Panc1 (cell line): ENCODE data around the gene LDLRAD4. TPM values are rescaled to one million over a fixed set of nuclear protein-coding genes. Genes with fewer than 3 reads are reported as not detected.

ENCODE experiments used
- ATAC-seq: fragments of 200-7000 bp; cut with Tn5 transposase; 2 replicates; pipeline ENCODE4 v1.9.1; 2020; ENCODE audit warnings: mild to moderate bottlenecking, moderate library complexity
- BruUV-seq: library from RNA; stranded (reverse); fragments of 400-500 nt; replicated peaks from 2 replicates; lab custom pipeline; 2021; lab: Mats Ljungman, UMichigan
- CTCF ChIA-PET: fragments of 300-600 bp; sonication (Branson Sonifier 250); formaldehyde crosslinking; loops from one replicate; lab custom pipeline; 2022; ENCODE audit warnings: antibody characterized with exemption; lab: Charles Lee
- POLR2A ChIA-PET: fragments of 300-600 bp; sonication (Branson Sonifier 250); formaldehyde crosslinking; loops from one replicate; lab custom pipeline; 2022; ENCODE audit warnings: antibody characterized with exemption; lab: Charles Lee
- DNase-seq: peaks from one replicate; pipeline ENCODE4 v3.0.0-alpha.2; 2010; ENCODE audit warnings: low read depth, low spot score
- H3K27ac ChIP-seq: 2 replicates; pipeline ENCODE4 v1.5.1; 2011; ENCODE audit warnings: mild to moderate bottlenecking, low read length, inconsistent platforms
- H3K27me3 ChIP-seq: fragments of 200-500 bp; sonication (Bioruptor generic); 2 replicates; pipeline ENCODE4 v1.6.0; 2014; ENCODE audit warnings: low read length, inconsistent platforms; ENCODE audit not compliant: control insufficient read depth, insufficient read depth
- H3K36me3 ChIP-seq: fragments of 200-500 bp; sonication (Bioruptor generic); 2 replicates; pipeline ENCODE4 v1.5.1; 2014; ENCODE audit warnings: inconsistent platforms, mild to moderate bottlenecking, low read length, moderate library complexity; ENCODE audit not compliant: control insufficient read depth, insufficient read depth
- H3K4me1 ChIP-seq: 2 replicates; pipeline ENCODE4 v1.5.1; 2011; ENCODE audit warnings: inconsistent platforms, mild to moderate bottlenecking, low read length, moderate library complexity; ENCODE audit not compliant: control insufficient read depth, insufficient read depth
- H3K4me3 ChIP-seq, 2 experiments: 2 replicates each; pipeline ENCODE4 v1.5.1; 2011 to 2012; ENCODE audit warnings: low read depth in 2 of 2, low read length in 2 of 2, mild to moderate bottlenecking in 2 of 2, inconsistent platforms in 1 of 2, moderate library complexity in 1 of 2
- H3K9me3 ChIP-seq: fragments of 200-500 bp; sonication (Bioruptor generic); 2 replicates; pipeline ENCODE4 v1.5.1; 2014; ENCODE audit warnings: low read depth, mild to moderate bottlenecking, inconsistent platforms, low read length, moderate library complexity; ENCODE audit not compliant: control insufficient read depth, insufficient read depth
- POLR2AphosphoS5 ChIP-seq: IDR thresholded peaks from 2 replicates; pipeline ENCODE4 v1.6.1; 2012; ENCODE audit warnings: mild to moderate bottlenecking, low read depth, low read length, moderate library complexity
- SIN3A ChIP-seq: IDR thresholded peaks from 2 replicates; pipeline ENCODE4 v1.6.1; 2012; ENCODE audit warnings: low read depth, mild to moderate bottlenecking, low read length, moderate library complexity, borderline replicate concordance; ENCODE audit not compliant: insufficient read depth
- TCF7L2 ChIP-seq: IDR thresholded peaks from 2 replicates; pipeline ENCODE4 v1.6.1; 2011; ENCODE audit warnings: mild to moderate bottlenecking, low read depth, low read length, inconsistent platforms
- in situ Hi-C: cut with HindIII; loops from 2 replicates; pipeline ENCODE4 v1.10.0; 2016; ENCODE audit warnings: low sequenced_read_pairs, low pct_unique_long_range_greater_than_20kb
- intact Hi-C: fragments of 100-400 bp; cut with micrococcal nuclease; formaldehyde crosslinking; loops from one replicate; pipeline ENCODE4 v1.10.0; 2022; ENCODE audit not compliant: unreplicated experiment
- total RNA-seq: library from RNA; stranded (reverse); gene quantifications from one replicate; pipeline ENCODE4 v1.2.1, GENCODE V29; 2021; ENCODE audit not compliant: unreplicated experiment
- TF ChIP-seq, protein P1 (sequence below): fragments of 450-650 bp; IDR thresholded peaks from 2 replicates; pipeline ENCODE4 v1.5.1; 2017; ENCODE audit warnings: mild to moderate bottlenecking
- TF ChIP-seq, protein P2 (sequence below), 2 experiments: IDR thresholded peaks; 2 replicates each; pipeline ENCODE4 v1.6.1; 2011 to 2012; ENCODE audit warnings: low read depth in 2 of 2, control low read depth in 1 of 2, low read length in 1 of 2, mild to moderate bottlenecking in 1 of 2, moderate library complexity in 1 of 2; ENCODE audit not compliant: insufficient read depth in 1 of 2

Gene LDLRAD4
- total RNA-seq, 1 experiment from 2014 or later = 0.28 TPM

DNA sequence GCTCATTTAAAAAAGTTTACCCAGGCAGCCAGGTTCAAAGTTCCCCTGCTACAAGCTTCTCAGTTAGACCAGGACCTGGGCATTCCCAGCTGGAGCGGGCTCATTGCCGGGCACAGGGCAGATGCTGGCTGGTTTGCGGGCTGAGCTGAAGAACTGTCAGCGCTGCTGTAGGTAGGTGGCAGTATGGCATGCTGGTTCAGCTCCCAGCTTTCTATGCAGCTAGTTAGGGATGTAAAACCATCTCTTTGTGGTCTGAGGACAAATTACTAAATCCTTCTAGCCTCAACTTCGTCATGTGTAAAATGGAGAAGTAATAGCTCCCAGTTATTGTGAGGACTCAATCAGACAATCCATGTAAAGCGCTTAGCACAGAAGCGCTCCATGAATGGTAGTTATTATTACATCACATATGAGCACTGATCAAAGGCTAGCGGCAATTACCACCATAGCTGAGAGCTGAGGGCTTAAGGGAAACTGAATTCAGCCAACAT is 2.4 kb upstream of the LDLRAD4 start:
- TF ChIP-seq TCF7L2 (peak; percentile 81), SIN3A (no peak), POLR2AphosphoS5 (no peak)
- TF ChIP-seq, protein P1, sequence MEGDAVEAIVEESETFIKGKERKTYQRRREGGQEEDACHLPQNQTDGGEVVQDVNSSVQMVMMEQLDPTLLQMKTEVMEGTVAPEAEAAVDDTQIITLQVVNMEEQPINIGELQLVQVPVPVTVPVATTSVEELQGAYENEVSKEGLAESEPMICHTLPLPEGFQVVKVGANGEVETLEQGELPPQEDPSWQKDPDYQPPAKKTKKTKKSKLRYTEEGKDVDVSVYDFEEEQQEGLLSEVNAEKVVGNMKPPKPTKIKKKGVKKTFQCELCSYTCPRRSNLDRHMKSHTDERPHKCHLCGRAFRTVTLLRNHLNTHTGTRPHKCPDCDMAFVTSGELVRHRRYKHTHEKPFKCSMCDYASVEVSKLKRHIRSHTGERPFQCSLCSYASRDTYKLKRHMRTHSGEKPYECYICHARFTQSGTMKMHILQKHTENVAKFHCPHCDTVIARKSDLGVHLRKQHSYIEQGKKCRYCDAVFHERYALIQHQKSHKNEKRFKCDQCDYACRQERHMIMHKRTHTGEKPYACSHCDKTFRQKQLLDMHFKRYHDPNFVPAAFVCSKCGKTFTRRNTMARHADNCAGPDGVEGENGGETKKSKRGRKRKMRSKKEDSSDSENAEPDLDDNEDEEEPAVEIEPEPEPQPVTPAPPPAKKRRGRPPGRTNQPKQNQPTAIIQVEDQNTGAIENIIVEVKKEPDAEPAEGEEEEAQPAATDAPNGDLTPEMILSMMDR = peak; percentile 81
- TF ChIP-seq, protein P2, sequence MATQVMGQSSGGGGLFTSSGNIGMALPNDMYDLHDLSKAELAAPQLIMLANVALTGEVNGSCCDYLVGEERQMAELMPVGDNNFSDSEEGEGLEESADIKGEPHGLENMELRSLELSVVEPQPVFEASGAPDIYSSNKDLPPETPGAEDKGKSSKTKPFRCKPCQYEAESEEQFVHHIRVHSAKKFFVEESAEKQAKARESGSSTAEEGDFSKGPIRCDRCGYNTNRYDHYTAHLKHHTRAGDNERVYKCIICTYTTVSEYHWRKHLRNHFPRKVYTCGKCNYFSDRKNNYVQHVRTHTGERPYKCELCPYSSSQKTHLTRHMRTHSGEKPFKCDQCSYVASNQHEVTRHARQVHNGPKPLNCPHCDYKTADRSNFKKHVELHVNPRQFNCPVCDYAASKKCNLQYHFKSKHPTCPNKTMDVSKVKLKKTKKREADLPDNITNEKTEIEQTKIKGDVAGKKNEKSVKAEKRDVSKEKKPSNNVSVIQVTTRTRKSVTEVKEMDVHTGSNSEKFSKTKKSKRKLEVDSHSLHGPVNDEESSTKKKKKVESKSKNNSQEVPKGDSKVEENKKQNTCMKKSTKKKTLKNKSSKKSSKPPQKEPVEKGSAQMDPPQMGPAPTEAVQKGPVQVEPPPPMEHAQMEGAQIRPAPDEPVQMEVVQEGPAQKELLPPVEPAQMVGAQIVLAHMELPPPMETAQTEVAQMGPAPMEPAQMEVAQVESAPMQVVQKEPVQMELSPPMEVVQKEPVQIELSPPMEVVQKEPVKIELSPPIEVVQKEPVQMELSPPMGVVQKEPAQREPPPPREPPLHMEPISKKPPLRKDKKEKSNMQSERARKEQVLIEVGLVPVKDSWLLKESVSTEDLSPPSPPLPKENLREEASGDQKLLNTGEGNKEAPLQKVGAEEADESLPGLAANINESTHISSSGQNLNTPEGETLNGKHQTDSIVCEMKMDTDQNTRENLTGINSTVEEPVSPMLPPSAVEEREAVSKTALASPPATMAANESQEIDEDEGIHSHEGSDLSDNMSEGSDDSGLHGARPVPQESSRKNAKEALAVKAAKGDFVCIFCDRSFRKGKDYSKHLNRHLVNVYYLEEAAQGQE (IDR thresholded peaks at IDR 0.05; ENCODE audit: insufficient read depth in 1 of 2, low read depth in 2 of 2, low read length in 1 of 2) = no peak
- BruUV-seq = no TSS peak
- no peaks in the 10 kb centered on the region for H3K9me3 ChIP-seq
- H3K4me3 ChIP-seq = no peak overlapping the region
- DNase-seq (peak; percentile 33), ATAC-seq (peak; percentile 86)
- intact Hi-C loops = loop anchor here (5.0 to 10.0 kb wide), 2 partner anchors 61 to 316 kb away; no protein-coding TSS in a partner anchor
- in situ Hi-C loops = no loop called here
- H3K27ac ChIP-seq = no peak overlapping the region
- ChIA-PET CTCF (interaction anchor here (0.6 to 0.7 kb wide), 3 partner anchors 315 to 1420 kb away, joined by 3 to 7 read pairs (median 3); no protein-coding TSS in a partner anchor), POLR2A (no interaction called here)
- H3K4me1 ChIP-seq = no peaks in the 10 kb centered on the region; the same call in 1 of the 2 replicates
- peaks cover 30% of the 10 kb centered on the region for H3K27me3 ChIP-seq
- no peaks in the 10 kb centered on the region for H3K36me3 ChIP-seq

GRCh38 chr18:13216711-13217465 is 1.7 kb upstream of the LDLRAD4 start:
- intact Hi-C loops (loop anchor here (5.0 to 10.0 kb wide), 2 partner anchors 62 to 315 kb away; no protein-coding TSS in a partner anchor), in situ Hi-C loops (no loop called here)
- TF ChIP-seq, protein P1 = peak; percentile 63
- no peak for TF ChIP-seq SIN3A
- H3K4me3 ChIP-seq = peak overlapping the region in 1 of 2 experiments; percentile 39; a peak in 3 of 4 replicates
- H3K27ac ChIP-seq = no peak overlapping the region
- H3K4me1 ChIP-seq = no peaks in the 10 kb centered on the region; the same call in 1 of the 2 replicates
- no peaks in the 10 kb centered on the region for H3K36me3 ChIP-seq
- ChIA-PET CTCF (interaction anchor here (0.6 to 0.7 kb wide), 2 partner anchors 314 to 1421 kb away, joined by 3 to 7 read pairs; no protein-coding TSS in a partner anchor), POLR2A (no interaction called here)
- H3K9me3 ChIP-seq = no peaks in the 10 kb centered on the region
- peaks cover 33% of the 10 kb centered on the region for H3K27me3 ChIP-seq
- no TSS peak for BruUV-seq
- ATAC-seq = peak; percentile 67
- DNase-seq = no peak
